ENCODE measurements around the gene C1GALT1.
"Not testable (repeated sequence)": the region's sequence is repeated elsewhere in the genome, so short reads cannot be mapped to it uniquely, and the experiment has no call there.

The C1GALT1 gene

DNA sequence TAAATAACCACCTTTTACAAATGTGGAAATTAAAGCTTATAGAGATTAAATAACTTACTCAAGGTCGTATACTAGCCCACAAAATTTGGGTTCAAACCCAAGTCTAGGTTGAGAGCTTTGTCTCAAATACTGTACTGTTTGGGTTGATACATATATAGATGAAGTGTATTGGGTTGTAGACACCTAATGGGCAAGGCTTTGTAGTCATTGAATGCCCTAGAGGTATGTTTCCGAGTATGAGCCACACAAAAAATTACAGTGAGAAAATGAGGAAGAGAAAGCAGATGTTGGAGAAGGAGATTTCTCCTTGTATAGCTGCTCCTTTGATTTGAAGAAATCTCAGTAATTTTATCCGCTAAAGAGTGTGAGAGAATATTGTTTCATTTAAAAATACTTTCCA lies 60.6 kb downstream of the C1GALT1 start:
- no peak for DNase-seq

DNA sequence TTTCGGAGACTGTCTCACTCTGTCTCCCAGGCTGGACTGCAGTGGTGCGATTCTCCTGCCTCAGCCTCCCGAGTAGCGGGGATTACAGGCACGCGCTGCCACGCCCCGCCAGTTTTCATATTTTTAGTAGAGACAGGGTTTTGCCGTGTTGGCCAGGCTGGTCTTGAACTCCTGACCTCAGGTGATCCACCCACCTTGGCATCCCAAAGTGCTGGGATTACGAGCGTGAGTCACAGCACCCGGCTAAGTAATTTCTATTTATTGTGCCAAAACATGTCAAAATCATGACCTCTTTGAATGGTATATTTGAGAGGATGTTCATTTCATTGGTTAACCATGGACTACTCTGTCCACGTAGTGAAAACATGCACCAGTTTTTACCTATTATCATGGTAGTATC lies 62.9 kb downstream of the C1GALT1 start:
- DNase-seq, result not testable (repeated sequence)

DNA sequence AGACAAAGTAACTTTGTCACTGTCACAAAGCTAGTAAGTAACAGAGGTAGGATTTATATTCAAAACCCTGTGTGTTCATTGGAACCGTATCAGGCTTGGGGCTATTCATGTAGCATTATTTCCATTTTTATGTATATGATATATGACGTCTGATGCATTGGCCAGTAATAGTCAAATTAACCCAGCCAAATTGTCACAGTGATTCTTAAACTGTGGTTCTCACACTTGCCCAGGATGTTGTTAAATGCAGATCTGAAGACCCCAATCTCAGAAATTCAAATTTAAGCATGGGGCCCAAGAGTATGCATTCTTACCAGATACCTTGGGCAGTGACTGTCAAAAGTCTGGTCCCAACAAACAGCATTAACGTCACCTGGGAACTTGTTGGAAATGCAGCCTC lies 63.9 kb downstream of the C1GALT1 start:
- DNase-seq, result no peak

DNA sequence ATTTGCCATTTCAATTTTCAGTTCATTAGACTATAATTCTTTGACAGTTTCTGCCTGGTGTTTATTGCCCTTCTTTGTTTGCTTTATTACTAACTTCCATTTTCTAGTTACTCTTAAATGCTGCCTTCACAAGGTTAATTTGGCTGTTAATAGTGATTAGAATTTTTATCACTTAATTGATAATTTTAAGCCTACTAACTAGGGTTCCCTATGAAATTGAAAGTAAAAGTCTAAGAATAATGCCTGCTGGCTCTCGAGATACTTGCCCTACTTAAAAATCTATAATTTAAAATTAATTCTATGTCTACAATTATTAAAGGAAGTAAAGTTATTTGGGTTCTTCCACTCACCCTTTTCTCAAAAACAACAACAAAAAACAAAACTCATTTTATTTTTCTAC lies 65.3 kb downstream of the C1GALT1 start:
- DNase-seq, result no peak

DNA sequence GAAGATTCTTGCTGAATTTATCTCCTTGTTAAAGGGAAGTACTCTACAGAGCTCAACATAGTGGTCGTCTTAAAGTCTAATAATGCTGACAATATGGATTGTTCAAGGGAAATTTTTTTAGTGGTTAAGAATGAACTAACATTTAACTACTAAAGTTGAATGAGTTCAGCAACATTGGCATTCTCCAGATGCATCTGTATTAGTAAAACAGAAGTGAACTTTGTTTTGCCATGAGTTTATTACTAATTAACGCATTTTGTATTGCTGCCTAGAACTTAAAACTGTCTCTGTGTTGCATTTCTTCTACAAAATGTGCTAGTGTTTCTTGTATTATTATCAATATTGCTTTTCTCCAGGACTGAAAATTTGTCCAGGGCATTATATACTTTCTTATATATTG lies 67.5 kb downstream of the C1GALT1 start:
- DNase-seq, result no peak

DNA sequence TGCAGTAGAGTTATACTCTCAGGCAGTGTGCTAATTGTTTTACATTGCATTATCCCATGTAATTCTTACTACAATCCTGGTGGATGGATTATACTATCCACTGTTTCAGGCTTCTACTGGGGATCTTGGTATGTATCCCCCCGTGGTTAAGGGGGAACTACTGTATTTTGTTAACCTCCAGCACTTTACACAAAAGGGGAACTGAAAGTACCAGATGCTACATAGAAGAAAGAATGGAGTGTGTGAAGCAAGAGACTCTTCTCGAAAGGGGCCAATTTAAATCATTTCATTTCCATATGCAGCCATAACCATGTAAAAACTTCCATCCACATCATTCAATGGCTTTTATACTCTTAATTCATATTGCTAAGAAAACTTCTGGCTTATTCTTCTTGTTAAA lies 69.4 kb downstream of the C1GALT1 start:
- no peak for DNase-seq

DNA sequence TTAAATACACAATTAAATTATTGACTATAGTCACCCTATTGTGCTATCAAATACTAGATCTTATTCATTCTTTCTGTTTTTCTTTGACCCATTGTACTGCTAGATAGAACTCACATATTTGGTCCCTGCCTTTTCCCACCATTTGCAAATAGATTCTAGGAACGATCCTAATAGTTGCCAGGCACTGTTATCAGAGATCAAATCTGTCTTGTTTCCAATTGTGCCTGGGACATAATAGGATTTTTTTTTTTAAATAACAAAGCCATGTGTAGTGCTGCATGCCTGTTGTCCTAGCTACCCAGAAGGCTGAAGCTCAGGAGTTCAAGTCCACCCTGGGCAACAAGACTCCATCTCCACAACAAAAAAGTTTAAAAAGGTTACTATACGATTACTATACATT lies 72.0 kb downstream of the C1GALT1 start:
- no peak for DNase-seq

DNA sequence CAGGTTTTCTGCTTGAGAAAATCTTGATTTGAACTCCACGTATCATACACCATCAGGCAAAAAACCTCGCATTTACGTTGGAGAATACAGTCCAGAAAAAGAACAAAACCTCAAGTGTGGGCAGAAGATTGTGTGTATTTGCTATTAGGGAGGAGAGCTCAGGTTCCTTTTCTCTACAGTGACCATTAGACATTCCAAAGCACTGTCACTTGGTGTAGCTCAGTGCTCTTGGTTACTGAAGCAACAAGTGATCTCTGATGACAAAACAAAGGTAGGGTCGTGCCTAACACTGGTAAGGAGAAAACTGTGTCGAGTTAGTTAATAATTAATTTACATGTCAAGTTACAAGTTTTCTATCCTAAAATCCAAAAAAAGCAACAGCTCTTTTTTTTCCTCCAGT lies 72.6 kb downstream of the C1GALT1 start:
- no peak for DNase-seq

DNA sequence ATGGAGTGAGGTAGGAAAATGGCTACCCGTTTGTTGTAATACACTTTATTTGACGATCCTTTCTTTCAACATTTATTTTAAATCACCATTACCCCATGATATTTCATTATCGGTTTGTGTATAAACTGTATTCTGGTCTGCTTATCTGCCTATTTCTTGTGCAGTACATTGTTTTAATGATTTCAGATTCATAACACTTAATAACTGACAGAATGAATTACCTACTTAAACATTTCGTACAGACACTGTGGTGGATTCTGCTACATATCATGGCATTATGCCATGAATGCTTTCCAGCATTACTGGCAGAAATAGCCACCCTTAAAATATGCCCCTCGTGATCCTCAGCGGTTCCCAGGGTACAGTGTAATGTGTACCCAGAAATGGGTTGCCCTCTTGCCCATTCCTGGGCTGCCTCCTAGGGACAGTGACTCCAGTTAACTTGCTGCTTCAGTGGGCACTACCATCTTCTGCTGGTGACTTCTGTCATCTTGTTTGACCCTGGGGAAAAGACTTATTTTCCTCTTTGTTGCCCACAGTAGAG lies 74.5 kb downstream of the C1GALT1 start:
- no peak for DNase-seq

DNA sequence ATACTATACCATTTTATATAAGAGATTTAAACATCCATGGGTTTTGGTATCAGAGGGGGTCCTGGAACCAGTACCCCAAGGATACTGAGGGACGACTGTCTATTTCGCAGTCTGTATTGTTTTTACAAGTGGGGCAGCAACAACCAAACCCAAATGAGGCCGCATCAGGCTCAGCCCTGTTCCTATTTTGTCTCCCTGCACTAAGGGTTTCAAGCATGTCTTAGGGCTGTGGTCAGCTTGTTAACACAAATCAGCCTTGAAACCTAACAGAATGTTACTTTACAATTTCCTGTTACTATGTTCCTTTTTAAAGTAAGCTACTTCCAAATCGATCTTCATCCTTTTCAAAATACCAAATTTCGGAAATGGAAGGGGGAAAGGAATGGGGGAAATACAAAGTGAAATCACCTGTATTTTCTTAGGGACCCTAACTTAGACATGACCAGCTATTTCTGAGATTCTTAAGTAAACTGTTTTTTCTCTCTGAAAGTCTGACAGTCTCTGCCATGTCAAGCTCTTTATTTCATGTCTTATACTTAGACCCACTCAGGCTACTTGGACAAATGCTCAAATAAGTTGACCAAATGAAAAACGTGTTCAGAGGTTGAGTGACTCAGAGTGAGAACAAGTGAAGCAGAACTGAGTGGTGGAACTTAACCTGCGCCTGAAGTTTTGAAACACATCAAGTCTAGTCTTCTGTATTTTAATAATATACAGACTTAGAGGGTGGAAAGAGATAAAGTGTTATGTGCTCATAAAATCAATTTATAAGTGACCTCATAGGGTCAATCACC lies 75.8 kb downstream of the C1GALT1 start:
- no peak for DNase-seq

DNA sequence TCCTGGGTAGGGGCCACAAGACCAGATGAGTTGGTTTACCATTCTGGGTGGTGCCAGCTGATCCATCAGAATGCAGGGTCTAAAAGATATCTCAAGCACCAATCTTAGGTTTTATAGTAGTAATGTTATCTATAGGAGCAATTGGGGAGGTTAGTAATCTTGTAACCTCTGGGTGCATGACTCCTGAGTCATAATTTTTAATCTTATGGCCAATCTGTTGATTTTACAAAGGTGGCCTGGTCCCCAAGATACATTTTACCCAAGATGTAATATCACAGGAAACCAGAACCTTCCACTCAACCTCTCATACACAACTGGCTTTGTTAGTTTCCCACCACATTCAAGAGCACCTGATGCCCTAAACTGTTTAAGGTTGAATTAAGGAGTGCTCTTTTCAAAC lies 79.5 kb downstream of the C1GALT1 start:
- DNase-seq, result no peak

DNA sequence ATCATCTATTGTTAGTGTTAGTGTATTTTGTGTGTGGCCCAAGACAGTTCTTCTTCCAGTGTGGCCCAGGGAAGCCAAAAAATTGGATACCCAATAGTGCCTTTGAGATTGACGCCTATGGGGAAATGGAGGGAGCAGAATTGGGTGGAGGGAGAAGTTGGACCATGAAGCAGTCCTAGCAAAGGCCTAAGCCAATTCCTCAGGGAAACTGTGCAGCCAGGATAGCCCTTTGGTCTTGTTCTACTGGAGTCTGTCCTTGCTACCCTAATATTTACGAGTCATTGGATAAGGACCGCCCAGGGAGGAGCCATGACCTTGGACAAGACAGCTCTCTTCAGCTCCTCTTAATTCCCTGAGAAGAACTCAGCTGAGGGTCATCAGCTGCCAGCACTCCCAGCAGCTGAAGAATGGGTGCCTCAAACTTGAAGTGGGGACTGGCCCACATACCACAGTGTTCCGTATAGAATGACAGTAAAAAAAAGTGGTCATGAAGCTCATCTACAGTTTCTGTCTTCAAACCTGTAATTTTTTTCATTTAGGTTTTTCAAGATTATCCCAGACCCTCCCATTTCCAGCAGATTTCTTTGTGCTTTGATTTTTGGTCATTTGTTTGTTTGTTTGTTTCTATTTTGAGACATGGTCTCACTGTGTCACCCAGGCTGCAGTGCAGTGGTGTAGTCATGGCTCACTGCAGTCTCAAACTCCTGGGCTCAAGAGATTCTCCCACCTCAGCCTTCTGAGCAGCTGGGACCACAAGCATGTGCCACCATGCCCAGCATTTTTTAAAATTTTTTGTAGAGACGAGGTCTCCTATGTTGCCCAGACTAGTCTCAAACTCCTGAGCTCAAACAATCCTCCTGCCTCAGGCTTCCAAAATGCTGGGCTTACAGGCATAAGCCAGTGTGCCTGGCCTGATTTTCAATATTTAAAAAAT lies 81.2 kb downstream of the C1GALT1 start:
- no peak for DNase-seq

DNA sequence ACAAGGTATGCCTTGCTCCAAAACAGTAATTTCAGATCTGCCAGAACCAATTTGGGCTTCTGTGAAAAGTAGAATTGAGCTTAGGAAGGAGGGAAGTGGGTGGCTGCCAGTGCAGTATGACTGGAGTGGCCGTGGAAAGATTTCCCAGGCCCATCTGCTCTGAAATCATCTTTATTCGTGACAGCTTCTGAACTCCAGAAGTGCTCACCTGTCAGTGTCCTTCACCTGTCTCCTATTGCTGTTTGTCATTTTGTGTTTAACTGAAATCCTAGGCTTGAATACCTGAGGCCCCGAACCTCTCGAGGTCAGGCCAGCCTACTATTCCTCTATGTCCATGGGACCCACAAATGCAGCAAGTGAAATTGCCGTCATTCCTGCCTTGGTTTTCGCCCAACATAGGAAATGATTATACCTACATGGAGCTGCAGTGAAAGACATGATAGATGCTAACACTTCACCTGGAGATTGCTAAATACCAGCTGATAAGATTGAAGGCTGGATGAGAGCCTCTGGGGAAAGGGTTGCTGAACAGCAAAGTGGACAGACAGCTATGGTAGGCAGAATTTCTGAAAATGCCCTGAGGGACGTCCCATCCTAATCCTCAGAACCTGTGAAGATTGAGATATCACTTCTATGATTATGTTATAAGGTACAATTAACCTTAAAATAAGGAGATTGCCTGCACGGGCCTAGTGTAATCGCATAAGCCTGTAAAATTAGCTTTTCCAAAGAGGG lies 82.1 kb downstream of the C1GALT1 start:
- DNase-seq, result no peak

DNA sequence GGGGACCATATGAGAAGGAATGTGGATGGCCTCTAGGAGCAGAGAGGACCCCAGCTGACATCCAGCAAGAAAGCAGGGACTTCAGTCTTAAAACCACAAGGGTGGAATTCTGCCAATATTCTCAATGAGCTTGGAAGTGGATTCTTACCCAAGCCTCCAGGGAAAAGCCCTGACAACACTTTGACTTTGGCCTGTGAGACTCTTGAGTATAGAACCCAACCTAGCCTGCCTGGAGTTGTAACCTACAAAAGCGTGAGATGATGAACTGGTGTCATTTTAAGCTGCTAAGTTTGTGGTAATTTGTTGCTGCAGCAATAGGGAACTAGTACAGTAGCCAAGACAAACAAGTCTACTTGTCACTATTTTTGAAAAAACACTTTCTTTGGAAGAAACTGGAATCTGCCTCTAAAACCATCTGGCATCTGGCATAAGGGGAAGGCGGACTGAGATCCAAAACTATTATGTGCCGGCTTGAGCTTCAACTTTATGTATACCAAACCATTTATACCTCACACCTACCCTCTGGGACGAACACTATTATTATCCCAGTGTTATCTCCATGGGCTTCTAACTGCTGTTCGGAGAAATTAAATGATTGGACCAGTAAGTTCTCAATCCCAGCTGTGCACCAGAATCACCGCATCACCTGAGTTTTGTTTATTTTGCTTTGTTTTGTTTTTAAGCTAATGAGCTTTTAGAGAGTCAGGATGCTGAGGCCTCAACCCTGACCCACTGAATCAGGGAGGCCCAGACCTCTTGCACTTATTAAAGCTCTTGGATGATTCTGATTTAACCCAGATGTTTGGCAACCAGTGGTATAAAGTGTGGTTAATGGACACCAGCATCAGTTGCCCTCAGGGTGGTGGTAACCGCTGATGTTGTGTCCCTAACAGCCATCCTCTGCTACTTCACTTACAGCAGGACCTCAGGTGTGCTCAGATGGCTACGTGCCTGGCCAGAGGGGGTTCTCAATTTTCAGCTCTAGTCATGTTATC lies 83.0 kb downstream of the C1GALT1 start:
- no peak for DNase-seq

DNA sequence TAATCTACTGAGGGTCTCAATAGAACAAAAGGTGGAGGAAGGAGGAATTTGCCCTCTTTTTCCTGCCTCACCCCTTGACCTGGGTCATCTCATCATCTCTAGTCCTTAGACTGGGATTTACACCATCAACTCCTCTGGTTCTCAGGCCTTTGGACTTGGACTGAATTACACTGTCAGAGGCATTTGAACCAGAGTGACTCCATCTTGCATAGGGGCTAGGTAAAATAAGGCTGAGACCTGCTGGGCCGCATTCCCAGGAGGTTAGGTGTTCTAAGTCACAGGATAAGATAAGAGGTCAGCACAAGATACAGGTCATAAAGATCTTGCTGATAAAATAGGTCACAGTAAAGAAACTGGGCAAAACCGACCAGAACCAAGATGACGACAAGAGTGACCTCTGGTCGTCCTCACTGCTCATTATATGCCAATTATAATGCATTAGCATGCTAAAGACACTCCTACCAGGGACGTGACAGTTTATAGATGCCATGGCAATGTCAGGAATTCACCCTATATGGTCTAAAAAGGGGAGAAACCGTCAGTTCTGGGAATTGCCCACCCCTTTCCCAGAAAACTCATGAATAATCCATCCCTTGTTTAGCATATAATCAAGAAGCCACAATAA lies 84.0 kb downstream of the C1GALT1 start:
- DNase-seq, result no peak

DNA sequence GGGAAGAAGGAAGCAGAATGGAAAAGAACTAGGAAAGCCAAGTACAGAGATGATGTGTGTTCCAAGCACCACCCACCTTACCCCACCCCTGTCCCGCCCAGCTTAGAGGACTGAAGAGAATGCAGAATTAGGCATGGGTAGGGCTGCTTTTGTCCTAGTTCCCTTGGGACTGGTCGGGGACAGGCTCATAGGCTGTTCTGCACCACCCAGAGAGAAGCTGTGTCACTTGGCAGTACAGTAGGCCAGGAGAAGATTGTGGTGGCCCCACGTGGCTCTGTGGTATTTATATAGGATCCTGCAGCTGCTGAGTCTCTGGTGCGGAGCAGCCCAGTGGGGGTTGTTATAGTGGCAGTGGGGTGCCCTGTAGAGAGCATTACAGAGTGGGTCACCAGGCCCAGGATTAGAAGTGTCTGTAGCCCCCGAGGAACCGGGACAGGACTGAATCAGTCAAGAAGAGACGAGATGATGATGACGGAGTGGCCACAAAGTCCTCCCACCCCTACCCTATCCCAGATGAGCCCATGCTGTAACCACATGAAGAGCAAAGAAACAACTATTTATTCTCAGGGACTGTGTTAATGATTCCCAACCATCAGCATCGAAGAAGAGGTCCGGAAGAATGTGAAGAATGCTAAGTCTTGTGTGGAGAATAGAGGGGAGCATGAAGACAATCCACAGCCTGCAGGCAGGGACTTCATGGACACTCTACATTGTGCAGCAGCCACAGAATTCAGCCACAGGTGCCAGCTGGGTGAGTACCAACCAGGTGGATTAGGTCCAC lies 88.9 kb downstream of the C1GALT1 start:
- DNase-seq, result no peak

DNA sequence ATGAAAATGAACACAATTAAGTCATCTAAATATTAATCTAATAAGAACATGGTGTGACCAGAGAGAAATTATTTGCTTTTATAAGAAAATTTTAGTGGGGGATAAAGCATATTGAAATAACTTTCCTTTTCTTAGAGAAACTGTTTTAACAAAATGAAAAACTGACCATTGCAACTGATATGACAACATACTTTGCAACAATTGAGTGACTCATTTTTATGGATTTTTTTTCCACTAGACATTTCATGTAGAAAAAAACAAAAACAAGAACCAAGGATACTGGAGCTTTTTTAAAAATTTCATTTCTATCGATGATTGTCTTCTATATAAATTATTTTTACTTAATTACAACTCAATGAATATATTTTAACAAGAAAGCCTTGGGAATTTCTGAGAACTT lies 90.0 kb downstream of the C1GALT1 start:
- no peak for DNase-seq

DNA sequence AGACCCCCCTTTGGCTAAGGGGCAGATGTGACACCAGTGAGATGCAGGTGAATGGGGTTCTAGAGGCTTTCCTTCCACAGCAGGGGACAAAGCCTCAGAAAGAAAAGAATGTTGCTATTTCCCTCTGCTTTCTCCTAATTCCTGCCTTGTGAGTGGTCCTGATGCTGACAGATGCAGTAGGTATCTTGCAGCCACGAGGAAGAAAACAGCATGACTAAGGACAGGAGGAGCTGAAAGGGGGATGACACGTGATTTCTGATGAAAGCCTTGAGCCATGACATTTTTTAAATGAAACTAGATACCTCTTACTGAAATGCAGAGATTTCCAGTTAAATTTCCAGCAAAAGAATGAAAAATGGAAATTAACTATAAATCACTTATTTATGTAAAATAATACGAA lies 92.4 kb downstream of the C1GALT1 start:
- no peak for DNase-seq

DNA sequence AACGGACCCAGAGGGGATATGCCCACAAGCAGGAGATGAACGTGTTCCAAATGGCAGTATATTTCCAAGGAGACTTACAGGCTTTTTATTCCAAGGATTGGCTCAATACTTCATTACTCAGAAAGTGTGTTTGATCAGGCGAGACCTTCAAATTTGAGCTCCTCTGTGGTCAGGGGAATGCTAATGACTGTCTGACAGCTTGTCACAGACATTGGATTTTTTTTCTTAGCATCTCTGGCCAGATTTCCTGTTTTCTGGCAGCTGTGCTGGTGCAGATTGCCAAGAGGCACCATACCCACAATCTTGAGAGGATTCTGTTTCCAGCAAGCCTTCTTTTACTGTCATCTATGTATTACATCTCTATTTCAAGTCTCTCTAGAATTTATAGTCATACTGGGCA lies 93.8 kb downstream of the C1GALT1 start:
- DNase-seq, result peak in 1 of 2 experiments; percentile 9

DNA sequence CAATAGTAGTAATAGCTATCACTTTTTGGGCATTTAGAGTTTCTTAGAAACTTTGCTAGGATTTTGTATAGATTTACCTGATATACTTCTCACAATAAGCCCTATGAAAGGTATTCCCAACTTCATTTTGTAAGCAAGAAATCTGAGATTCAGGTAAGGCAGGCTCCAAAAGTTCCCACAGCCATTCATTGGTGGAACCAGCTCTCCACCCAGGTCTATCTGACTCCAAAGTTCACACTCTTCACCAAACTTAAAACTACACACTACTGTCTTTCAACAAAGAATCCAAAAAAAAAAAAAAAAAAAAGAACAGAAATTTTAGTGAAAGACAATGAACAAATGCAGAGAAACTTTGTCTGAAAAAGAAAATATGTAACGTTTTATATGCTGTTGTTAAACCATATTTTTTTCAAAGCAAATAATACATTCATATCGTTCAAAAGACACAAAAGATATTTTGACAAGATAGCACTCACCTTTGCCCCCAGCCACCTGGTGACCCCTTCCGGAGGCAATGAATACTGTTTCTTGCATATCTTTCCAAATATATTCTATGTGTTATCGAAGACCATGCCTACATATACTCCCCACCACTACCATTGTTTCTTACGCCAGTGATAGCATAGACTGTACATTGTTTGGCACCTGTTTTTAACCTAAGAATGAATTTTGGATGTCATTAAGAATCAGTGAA lies 108.2 kb downstream of the C1GALT1 start:
- no peak for DNase-seq

Data from NCI-H524 (cell line).